Measurements from ENCODE around the gene CDC42SE1. TPM values are rescaled to one million over a fixed set of nuclear protein-coding genes. Genes with fewer than 3 reads are reported as not detected.

The CDC42SE1 gene
- polyA plus RNA-seq, 1 experiment, result 60.4 TPM

DNA sequence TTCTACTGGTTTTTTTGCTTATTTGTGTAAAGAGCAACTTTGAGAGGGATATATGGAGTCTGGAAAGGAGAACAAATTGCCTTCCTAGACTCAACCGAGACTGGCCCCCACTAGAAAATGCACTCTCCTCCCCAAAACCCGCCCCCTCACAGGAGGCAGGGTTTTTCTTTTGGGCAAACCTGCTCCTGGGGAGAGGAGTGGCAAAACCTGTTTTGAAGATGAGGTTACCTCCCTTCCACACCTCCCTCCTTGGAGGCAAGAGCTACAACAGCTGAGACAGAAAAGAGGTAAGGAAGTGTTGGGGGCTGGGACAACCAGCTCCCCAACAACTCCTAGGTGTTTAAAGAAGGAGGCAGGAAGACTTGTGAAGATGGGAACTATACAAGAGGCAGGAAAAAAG, 23.1 kb downstream of the CDC42SE1 start, which contains the start of gene BNIPL:
Gene BNIPL (plus strand): TSS at position 231 of the 400 bp plus-strand sequence. CDS start 140 bp downstream, at position 371.
- peaks cover 5% of the 10 kb centered on the region for H3K36me3 ChIP-seq (ENCODE audit: control insufficient read depth, insufficient read depth, low read length)
- TF ChIP-seq, protein P1, sequence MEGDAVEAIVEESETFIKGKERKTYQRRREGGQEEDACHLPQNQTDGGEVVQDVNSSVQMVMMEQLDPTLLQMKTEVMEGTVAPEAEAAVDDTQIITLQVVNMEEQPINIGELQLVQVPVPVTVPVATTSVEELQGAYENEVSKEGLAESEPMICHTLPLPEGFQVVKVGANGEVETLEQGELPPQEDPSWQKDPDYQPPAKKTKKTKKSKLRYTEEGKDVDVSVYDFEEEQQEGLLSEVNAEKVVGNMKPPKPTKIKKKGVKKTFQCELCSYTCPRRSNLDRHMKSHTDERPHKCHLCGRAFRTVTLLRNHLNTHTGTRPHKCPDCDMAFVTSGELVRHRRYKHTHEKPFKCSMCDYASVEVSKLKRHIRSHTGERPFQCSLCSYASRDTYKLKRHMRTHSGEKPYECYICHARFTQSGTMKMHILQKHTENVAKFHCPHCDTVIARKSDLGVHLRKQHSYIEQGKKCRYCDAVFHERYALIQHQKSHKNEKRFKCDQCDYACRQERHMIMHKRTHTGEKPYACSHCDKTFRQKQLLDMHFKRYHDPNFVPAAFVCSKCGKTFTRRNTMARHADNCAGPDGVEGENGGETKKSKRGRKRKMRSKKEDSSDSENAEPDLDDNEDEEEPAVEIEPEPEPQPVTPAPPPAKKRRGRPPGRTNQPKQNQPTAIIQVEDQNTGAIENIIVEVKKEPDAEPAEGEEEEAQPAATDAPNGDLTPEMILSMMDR (IDR thresholded peaks at IDR 0.05; ENCODE audit: insufficient read depth, low read depth, low read length), result no peak
- no peak within 1 kb of the TSS for H3K4me3 ChIP-seq (ENCODE audit: low read depth, low read length)
- DNase-seq (ENCODE audit: low read depth), result no peak
- no peaks in the 10 kb centered on the region for H3K27me3 ChIP-seq (ENCODE audit: control insufficient read depth, insufficient read depth, low read length)
- ChIA-PET CTCF (interaction anchor here (1.4 to 5.7 kb wide), 2 partner anchors 11 to 12 kb away, joined by 3 to 26 read pairs; partner anchors contain the start of gene C1orf56), POLR2A (no interaction called here)

DNA sequence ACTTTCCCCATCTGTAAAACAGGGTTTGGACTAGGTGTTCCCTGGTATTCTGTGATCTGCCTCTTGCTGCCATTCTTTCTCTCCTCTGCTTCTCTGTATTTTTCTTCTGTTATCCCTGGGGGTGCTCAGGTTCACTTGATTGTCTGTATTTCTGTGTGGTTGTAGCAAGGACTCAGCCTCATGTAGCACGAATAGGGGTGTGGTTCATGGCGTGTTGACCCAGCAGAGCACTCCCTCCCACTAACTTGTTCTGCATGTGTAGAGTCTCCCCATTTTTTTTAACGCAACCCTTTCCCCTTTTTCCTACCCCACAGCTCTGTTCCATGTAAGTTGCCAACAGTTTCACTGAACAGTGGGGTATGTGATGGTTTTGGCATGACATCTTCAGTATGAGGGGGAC, 24.3 kb downstream of the CDC42SE1 start:
- H3K4me3 ChIP-seq (ENCODE audit: low read depth, low read length), result no peak overlapping the region
- DNase-seq (ENCODE audit: low read depth), result no peak
- H3K27me3 ChIP-seq (ENCODE audit: control insufficient read depth, insufficient read depth, low read length), result no peaks in the 10 kb centered on the region
- POLR2A ChIA-PET, result no interaction called here
- peaks cover 6% of the 10 kb centered on the region for H3K36me3 ChIP-seq (ENCODE audit: control insufficient read depth, insufficient read depth, low read length)
- TF ChIP-seq, protein P1 (IDR thresholded peaks at IDR 0.05; ENCODE audit: insufficient read depth, low read depth, low read length), result no peak
- CTCF ChIA-PET, result interaction anchor here (1.9 kb wide), 1 partner anchor 11 kb away, joined by 9 read pairs; no protein-coding TSS in a partner anchor

DNA sequence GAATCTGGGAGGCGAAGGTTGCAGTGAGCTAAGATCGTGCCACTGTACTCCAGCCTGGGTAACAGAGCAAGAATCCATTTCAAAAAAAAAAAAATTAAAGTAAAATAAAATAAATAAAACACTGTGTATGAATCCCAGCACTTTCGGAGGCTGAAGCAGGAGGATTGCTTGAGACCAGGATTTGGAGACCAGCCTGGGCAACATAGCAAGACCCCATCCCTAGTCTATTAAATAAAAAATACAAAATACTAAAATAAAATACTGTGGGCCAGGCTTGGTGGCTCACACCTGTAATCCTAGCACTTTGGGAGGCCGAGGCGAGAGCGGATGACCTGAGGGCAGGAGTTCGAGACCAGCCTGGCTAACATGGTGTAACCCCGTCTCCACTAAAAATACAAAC, 27.3 kb downstream of the CDC42SE1 start:
- Histone ChIP-seq H3K4me3 (ENCODE audit: low read depth, low read length) (no peak overlapping the region), H3K27me3 (ENCODE audit: control insufficient read depth, insufficient read depth, low read length) (no peaks in the 10 kb centered on the region), H3K36me3 (ENCODE audit: control insufficient read depth, insufficient read depth, low read length) (peaks cover 8% of the 10 kb centered on the region)
- POLR2A ChIA-PET, result no interaction called here
- TF ChIP-seq, protein P1 (IDR thresholded peaks at IDR 0.05; ENCODE audit: insufficient read depth, low read depth, low read length), result no peak
- CTCF ChIA-PET, result interaction anchor here (1.6 kb wide), 1 partner anchor 10 kb away, joined by 5 read pairs; no protein-coding TSS in a partner anchor
- no peak for DNase-seq (ENCODE audit: low read depth)

DNA sequence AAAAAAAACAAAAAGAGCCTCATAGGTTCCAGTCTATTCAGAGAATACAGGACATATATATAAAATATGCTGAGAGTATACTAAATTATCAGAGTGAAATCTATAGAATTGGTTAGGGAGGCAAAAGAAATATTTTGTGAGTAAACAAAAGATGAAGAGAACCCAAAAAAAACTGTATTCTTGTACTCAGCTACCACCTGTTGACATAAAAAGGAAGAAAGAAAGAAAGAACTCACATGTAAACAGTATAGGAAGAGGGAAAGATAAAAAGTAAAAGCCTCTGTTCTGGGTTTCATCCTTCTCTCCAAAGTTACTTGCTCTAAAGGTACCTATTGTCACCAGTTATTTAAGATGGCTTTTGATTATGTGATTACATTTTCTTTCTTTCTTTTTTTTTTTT, 33.0 kb downstream of the CDC42SE1 start:
- CTCF ChIA-PET, result interaction anchor here (2.6 to 3.1 kb wide), 2 partner anchors 12 to 23 kb away, joined by 10 to 26 read pairs; partner anchors contain the start of gene BNIPL
- POLR2A ChIA-PET, result no interaction called here
- Histone ChIP-seq H3K36me3 (ENCODE audit: control insufficient read depth, insufficient read depth, low read length) (peaks cover 6% of the 10 kb centered on the region), H3K27me3 (ENCODE audit: control insufficient read depth, insufficient read depth, low read length) (no peaks in the 10 kb centered on the region), H3K4me3 (ENCODE audit: low read depth, low read length) (no peak overlapping the region)
- TF ChIP-seq, protein P1 (IDR thresholded peaks at IDR 0.05; ENCODE audit: insufficient read depth, low read depth, low read length), result no peak
- DNase-seq (ENCODE audit: low read depth), result no peak

DNA sequence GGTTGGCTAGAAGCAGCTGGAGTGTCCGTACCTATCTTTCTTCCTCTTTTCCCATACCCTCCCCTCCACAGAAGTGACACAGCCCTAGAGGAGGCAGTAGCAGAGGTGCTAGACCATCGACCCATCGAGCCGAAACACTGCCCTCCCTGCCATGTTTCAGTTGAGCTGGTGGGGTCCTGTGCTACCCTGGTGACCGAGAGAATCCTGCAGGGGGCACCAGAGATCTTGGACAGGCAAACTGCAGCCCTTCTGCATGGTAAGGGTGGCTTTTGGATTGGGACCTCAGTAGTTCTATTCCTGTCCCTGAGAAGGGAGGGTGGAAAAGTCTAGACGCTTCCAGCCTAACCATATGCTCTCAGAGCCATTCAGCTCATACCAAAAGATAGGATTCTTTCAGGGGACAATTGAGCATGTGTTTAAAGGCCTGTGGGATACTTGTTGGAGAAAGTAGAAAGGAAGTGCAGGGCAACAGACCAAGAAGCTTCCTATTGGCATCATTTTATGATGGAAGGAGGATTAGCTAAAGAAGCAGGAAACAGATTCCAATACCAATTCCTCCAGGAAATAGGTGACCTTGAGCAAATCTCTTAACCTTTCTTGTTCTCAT, 34.8 kb downstream of the CDC42SE1 start:
- TF ChIP-seq, protein P1 (IDR thresholded peaks at IDR 0.05; ENCODE audit: insufficient read depth, low read depth, low read length), result peak; percentile 81
- Histone ChIP-seq H3K4me3 (ENCODE audit: low read depth, low read length) (no peak overlapping the region), H3K27me3 (ENCODE audit: control insufficient read depth, insufficient read depth, low read length) (no peaks in the 10 kb centered on the region), H3K36me3 (ENCODE audit: control insufficient read depth, insufficient read depth, low read length) (peaks cover 4% of the 10 kb centered on the region)
- CTCF ChIA-PET, result interaction anchor here (0.6 to 3.1 kb wide), 26 partner anchors 10 to 713 kb away, joined by 3 to 26 read pairs (median 4); partner anchors contain the start of genes BNIPL, C1orf56, CDC42SE1 and LYSMD1
- DNase-seq (ENCODE audit: low read depth), result no peak
- POLR2A ChIA-PET, result no interaction called here

Data from BJ (cell line).